SJSA1 (cell line): ENCODE results near the gene CBLIF. TPM values are rescaled to one million over a fixed set of nuclear protein-coding genes. Genes with fewer than 3 reads are reported as not detected.
"Not testable (repeated sequence)": the region's sequence is repeated elsewhere in the genome, so short reads cannot be mapped to it uniquely, and the experiment has no call there.

Experiments used
- DNase-seq, 2 experiments: peaks; one replicate each; pipeline ENCODE4 v3.0.0-alpha.2; 2015 to 2020; ENCODE audit warnings: low spot score in 2 of 2, low read depth in 1 of 2
- H3K27ac ChIP-seq: fragments of 250-450 bp; sonication (Bioruptor Pico); 2 replicates; pipeline ENCODE4 v1.5.1; 2020; ENCODE audit warnings: mild to moderate bottlenecking, moderate library complexity
- H3K27me3 ChIP-seq: fragments of 250-450 bp; sonication (Bioruptor Pico); replicated peaks from 2 replicates; pipeline ENCODE4 v1.5.1; 2020; ENCODE audit warnings: mild to moderate bottlenecking, moderate library complexity
- H3K36me3 ChIP-seq: fragments of 250-450 bp; sonication (Bioruptor Pico); 2 replicates; pipeline ENCODE4 v1.5.1; 2020; ENCODE audit warnings: mild to moderate bottlenecking
- H3K4me1 ChIP-seq: fragments of 250-450 bp; sonication (Bioruptor Pico); replicated peaks from 2 replicates; pipeline ENCODE4 v1.6.1; 2021; ENCODE audit warnings: mild to moderate bottlenecking
- H3K4me3 ChIP-seq: fragments of 250-450 bp; sonication (Bioruptor Pico); 2 replicates; pipeline ENCODE4 v1.5.1; 2020; ENCODE audit warnings: mild to moderate bottlenecking
- H3K9me3 ChIP-seq: fragments of 250-450 bp; sonication (Bioruptor Pico); replicated peaks from 2 replicates; pipeline ENCODE4 v1.5.1; 2020; ENCODE audit warnings: mild to moderate bottlenecking
- total RNA-seq: library from RNA; depleted of rRNA; stranded (reverse); fragments of >200 nt; shearing (Covaris generic); gene quantifications from 2 replicates; pipeline ENCODE4 v1.2.3, GENCODE V29; 2014

Gene CBLIF
- total RNA-seq, 1 experiment from 2014 or later = not detected

- peak in 1 of 2 experiments; percentile 44 for DNase-seq
Observed at GRCh38 chr11:59801981-59802638, 43.2 kb downstream of the CBLIF start.

GRCh38 chr11:59801160-59801706 lies 44.1 kb downstream of the CBLIF start:
- DNase-seq = no peak
- no peaks in the 10 kb centered on the region for H3K4me1 ChIP-seq

More at GRCh38 chr11:59801981-59802638, 43.2 kb downstream of the CBLIF start:
- no peaks in the 10 kb centered on the region for H3K9me3 ChIP-seq
- no peaks in the 10 kb centered on the region for H3K4me1 ChIP-seq
- peaks cover 51% of the 10 kb centered on the region for H3K36me3 ChIP-seq
- H3K27ac ChIP-seq = no peak overlapping the region
- no peaks in the 10 kb centered on the region for H3K27me3 ChIP-seq
- H3K4me3 ChIP-seq = no peak overlapping the region

GRCh38 chr11:59800390-59801025 lies 44.8 kb downstream of the CBLIF start:
- H3K27me3 ChIP-seq = no peaks in the 10 kb centered on the region
- H3K27ac ChIP-seq = no peak overlapping the region
- DNase-seq = no peak

More at GRCh38 chr11:59801160-59801706, 44.1 kb downstream of the CBLIF start:
- H3K4me3 ChIP-seq = no peak overlapping the region
- no peaks in the 10 kb centered on the region for H3K9me3 ChIP-seq
- no peak overlapping the region for H3K27ac ChIP-seq
- H3K27me3 ChIP-seq = no peaks in the 10 kb centered on the region
- peaks cover 47% of the 10 kb centered on the region for H3K36me3 ChIP-seq

GRCh38 chr11:59794417-59794816 lies 50.9 kb downstream of the CBLIF start:
- no peaks in the 10 kb centered on the region for H3K4me1 ChIP-seq
- no peak overlapping the region for H3K4me3 ChIP-seq
- H3K27ac ChIP-seq = no peak overlapping the region
- no peaks in the 10 kb centered on the region for H3K27me3 ChIP-seq
- no peak for DNase-seq
- no peaks in the 10 kb centered on the region for H3K9me3 ChIP-seq
- peaks cover 65% of the 10 kb centered on the region for H3K36me3 ChIP-seq

More at GRCh38 chr11:59800390-59801025, 44.8 kb downstream of the CBLIF start:
- H3K9me3 ChIP-seq = no peaks in the 10 kb centered on the region
- H3K4me1 ChIP-seq = no peaks in the 10 kb centered on the region
- H3K36me3 ChIP-seq = peaks cover 47% of the 10 kb centered on the region
- no peak overlapping the region for H3K4me3 ChIP-seq

GRCh38 chr11:59792507-59792906 lies 52.8 kb downstream of the CBLIF start:
- DNase-seq = no peak
- Histone ChIP-seq H3K27me3 (no peaks in the 10 kb centered on the region), H3K36me3 (peaks cover 72% of the 10 kb centered on the region), H3K9me3 (no peaks in the 10 kb centered on the region), H3K4me1 (peaks cover 8% of the 10 kb centered on the region), H3K27ac (no peak overlapping the region), H3K4me3 (no peak overlapping the region)

- DNase-seq = no peak
- no peak overlapping the region for H3K27ac ChIP-seq
- peaks cover 69% of the 10 kb centered on the region for H3K36me3 ChIP-seq
- H3K27me3 ChIP-seq = no peaks in the 10 kb centered on the region
- no peaks in the 10 kb centered on the region for H3K9me3 ChIP-seq
- H3K4me3 ChIP-seq = no peak overlapping the region
- peaks cover 16% of the 10 kb centered on the region for H3K4me1 ChIP-seq
Observed at GRCh38 chr11:59791639-59792038, 53.7 kb downstream of the CBLIF start.

- Histone ChIP-seq H3K9me3 (no peaks in the 10 kb centered on the region), H3K27ac (peak overlapping the region; percentile 37), H3K36me3 (peaks cover 37% of the 10 kb centered on the region), H3K27me3 (no peaks in the 10 kb centered on the region), H3K4me1 (peaks cover 20% of the 10 kb centered on the region), H3K4me3 (no peak overlapping the region)
- peak in 1 of 2 experiments; percentile 54 for DNase-seq
Observed at GRCh38 chr11:59787816-59788215, 57.5 kb downstream of the CBLIF start.

GRCh38 chr11:59787255-59787588 lies 58.1 kb downstream of the CBLIF start:
- Histone ChIP-seq H3K4me3 (no peak overlapping the region), H3K36me3 (peaks cover 31% of the 10 kb centered on the region), H3K27ac (peak overlapping the region; percentile 37), H3K27me3 (no peaks in the 10 kb centered on the region), H3K4me1 (peaks cover 20% of the 10 kb centered on the region), H3K9me3 (no peaks in the 10 kb centered on the region)
- DNase-seq = no peak

GRCh38 chr11:59785818-59786217 lies 59.5 kb downstream of the CBLIF start:
- Histone ChIP-seq H3K36me3 (peaks cover 20% of the 10 kb centered on the region), H3K4me3 (no peak overlapping the region), H3K27me3 (no peaks in the 10 kb centered on the region), H3K9me3 (no peaks in the 10 kb centered on the region), H3K27ac (no peak overlapping the region), H3K4me1 (peaks cover 20% of the 10 kb centered on the region)
- DNase-seq = no peak

GRCh38 chr11:59784441-59784840 lies 60.9 kb downstream of the CBLIF start:
- Histone ChIP-seq H3K36me3 (peaks cover 10% of the 10 kb centered on the region), H3K4me1 (peaks cover 20% of the 10 kb centered on the region)
- not testable (repeated sequence) for H3K9me3 ChIP-seq, H3K4me3 ChIP-seq, DNase-seq, H3K27me3 ChIP-seq, H3K27ac ChIP-seq

GRCh38 chr11:59783632-59784090 lies 61.6 kb downstream of the CBLIF start:
- Histone ChIP-seq H3K27me3 (no peaks in the 10 kb centered on the region), H3K36me3 (peaks cover 8% of the 10 kb centered on the region; the same call in 1 of the 2 replicates), H3K27ac (no peak overlapping the region), H3K4me1 (peaks cover 20% of the 10 kb centered on the region), H3K9me3 (no peaks in the 10 kb centered on the region), H3K4me3 (no peak overlapping the region)
- no peak for DNase-seq

- H3K27ac ChIP-seq = no peak overlapping the region
- H3K27me3 ChIP-seq = no peaks in the 10 kb centered on the region
- peaks cover 8% of the 10 kb centered on the region for H3K4me1 ChIP-seq
- no peaks in the 10 kb centered on the region for H3K9me3 ChIP-seq
- H3K36me3 ChIP-seq = 0 out of 2 replicates have a peak, but pooled peaks cover 3% of the 10 kb centered on the region
- no peak for DNase-seq
- H3K4me3 ChIP-seq = no peak overlapping the region
Observed at GRCh38 chr11:59782080-59782479, 63.2 kb downstream of the CBLIF start.

- no peak overlapping the region for H3K27ac ChIP-seq
- no peaks in the 10 kb centered on the region for H3K9me3 ChIP-seq
- no peak for DNase-seq
- H3K4me3 ChIP-seq = no peak overlapping the region
- peaks cover 14% of the 10 kb centered on the region for H3K36me3 ChIP-seq
- H3K27me3 ChIP-seq = no peaks in the 10 kb centered on the region
- peaks cover 9% of the 10 kb centered on the region; the same call in 1 of the 2 replicates for H3K4me1 ChIP-seq
Observed at GRCh38 chr11:59779487-59779886, 65.8 kb downstream of the CBLIF start.
